Caki2 (cell line): Measurements from ENCODE around the gene SH3GLB1. TPM values are rescaled to one million over a fixed set of nuclear protein-coding genes. Genes with fewer than 3 reads are reported as not detected.

ENCODE experiments used
- total RNA-seq: library from RNA; depleted of rRNA; stranded (reverse); fragments of >200 nt; shearing (Covaris generic); gene quantifications from 2 replicates; pipeline ENCODE4 v1.2.3, GENCODE V29; 2014; ENCODE audit warnings: low replicate concordance; rRNA removed

Gene SH3GLB1
- total RNA-seq, 1 experiment from 2014 or later = 33.5 TPM

Other genes starting within 250 kb of the SH3GLB1 start
- not detected in 2 replicates for gene CLCA1, start 235.6 kb upstream of the SH3GLB1 start, total RNA-seq
- not detected in 2 replicates for gene CLCA4, start 157.5 kb upstream of the SH3GLB1 start, total RNA-seq
- gene SELENOF, start 209.6 kb downstream of the SH3GLB1 start, total RNA-seq = 251 and 268 TPM in 2 replicates
- 5.1 and 7.7 TPM in 2 replicates for gene HS2ST1, start 210.1 kb downstream of the SH3GLB1 start, total RNA-seq